GM23338 (cell line): Measurements from ENCODE around the gene HS6ST3. TPM values are rescaled to one million over a fixed set of nuclear protein-coding genes. Genes with fewer than 3 reads are reported as not detected.

Experiments used
- ATAC-seq: fragments of 200-7000 bp; cut with Tn5 transposase; 3 replicates; pipeline ENCODE4 v1.9.1; 2020
- DNase-seq: peaks from one replicate; pipeline ENCODE4 v3.0.0-alpha.2; 2015; ENCODE audit warnings: low spot score
- H2AFZ ChIP-seq: fragments of 200-600 bp; sonication (generic); 2 replicates; pipeline ENCODE4 v1.8.0; 2016; ENCODE audit warnings: antibody characterized with exemption, mild to moderate bottlenecking, moderate library complexity
- H3F3A ChIP-seq: fragments of 200-600 bp; sonication (generic); replicated peaks from 2 replicates; pipeline ENCODE4 v1.8.0; 2017; ENCODE audit warnings: antibody characterized with exemption, mixed run types, low read depth
- H3K27ac ChIP-seq: fragments of 200-600 bp; sonication (generic); 2 replicates; pipeline ENCODE4 v1.6.1; 2016; ENCODE audit warnings: low read depth
- H3K27me3 ChIP-seq: fragments of 200-600 bp; sonication (generic); 2 replicates; pipeline ENCODE4 v1.8.0; 2016; ENCODE audit warnings: mild to moderate bottlenecking, mixed run types, moderate library complexity; ENCODE audit not compliant: insufficient read depth
- H3K36me3 ChIP-seq: fragments of 200-600 bp; sonication (generic); 2 replicates; pipeline ENCODE4 v1.8.0; 2016; ENCODE audit warnings: mild to moderate bottlenecking; ENCODE audit not compliant: insufficient read depth
- H3K4me1 ChIP-seq: fragments of 200-600 bp; sonication (generic); 2 replicates; pipeline ENCODE4 v1.8.0; 2016; ENCODE audit warnings: mild to moderate bottlenecking, moderate library complexity; ENCODE audit not compliant: insufficient read depth
- H3K4me2 ChIP-seq: fragments of 200-600 bp; sonication (generic); 2 replicates; pipeline ENCODE4 v1.7.1; 2017; ENCODE audit warnings: mixed run types
- H3K4me3 ChIP-seq: fragments of 200-600 bp; sonication (generic); 2 replicates; pipeline ENCODE4 v1.6.1; 2016; ENCODE audit warnings: mixed run types
- H3K79me2 ChIP-seq: fragments of 200-600 bp; sonication (generic); replicated peaks from 2 replicates; pipeline ENCODE4 v1.8.0; 2017; ENCODE audit warnings: mild to moderate bottlenecking; ENCODE audit not compliant: insufficient read depth
- H3K9me2 ChIP-seq: fragments of 200-600 bp; sonication (generic); 2 replicates; pipeline ENCODE4 v1.8.0; 2017; ENCODE audit not compliant: insufficient read depth
- H4K20me1 ChIP-seq: fragments of 200-600 bp; sonication (generic); replicated peaks from 2 replicates; pipeline ENCODE4 v1.8.0; 2017; ENCODE audit warnings: mild to moderate bottlenecking; ENCODE audit not compliant: insufficient read depth
- H3K27ac Mint-ChIP-seq: 2 replicates; pipeline ENCODE4 v1.8.0; 2020; ENCODE audit warnings: inconsistent platforms, mild to moderate bottlenecking, moderate library complexity, mixed read lengths
- H3K27me3 Mint-ChIP-seq: 3 replicates; pipeline ENCODE4 v1.8.0; 2022; ENCODE audit warnings: low read depth, mild to moderate bottlenecking, moderate library complexity, mixed read lengths, inconsistent platforms; ENCODE audit not compliant: insufficient read depth, poor library complexity
- H3K36me3 Mint-ChIP-seq: 3 replicates; pipeline ENCODE4 v1.8.0; 2021; ENCODE audit warnings: low read depth, mild to moderate bottlenecking, inconsistent platforms, moderate library complexity, mixed read lengths
- H3K4me1 Mint-ChIP-seq: 3 replicates; pipeline ENCODE4 v1.8.0; 2020; ENCODE audit warnings: mild to moderate bottlenecking, inconsistent platforms, mixed read lengths
- H3K4me3 Mint-ChIP-seq: 3 replicates; pipeline ENCODE4 v1.8.0; 2021; ENCODE audit warnings: moderate library complexity, mild to moderate bottlenecking, inconsistent platforms, mixed read lengths
- H3K9me3 Mint-ChIP-seq: 3 replicates; pipeline ENCODE4 v1.8.0; 2020; ENCODE audit warnings: moderate library complexity, mild to moderate bottlenecking, inconsistent platforms, mixed read lengths
- CREB1 ChIP-seq: fragments of 250-450 bp; sonication (Bioruptor Pico); IDR thresholded peaks from 2 replicates; pipeline ENCODE4 v1.5.0; 2020; ENCODE audit warnings: low read depth, mild to moderate bottlenecking, moderate library complexity
- CTCF ChIP-seq, 2 experiments: fragments of 200-600 bp in 1 of 2; sonication (generic) in 1 of 2; conservative IDR thresholded peaks; 2 replicates each; pipeline versions ENCODE4 v1.5.1 to v1.6.1; 2016 to 2017; ENCODE audit warnings: antibody characterized with exemption in 2 of 2, low read depth in 2 of 2, mild to moderate bottlenecking in 2 of 2, moderate library complexity in 1 of 2
- EZH2 ChIP-seq: fragments of 200-600 bp; sonication (generic); IDR thresholded peaks from one replicate; pipeline ENCODE4 v1.8.0; 2017; ENCODE audit warnings: antibody characterized with exemption, mild to moderate bottlenecking, low read depth; ENCODE audit not compliant: unreplicated experiment
- EZH2phosphoT487 ChIP-seq: fragments of 200-600 bp; sonication (generic); IDR thresholded peaks from one replicate; pipeline ENCODE4 v1.8.1; 2018; ENCODE audit warnings: antibody characterized with exemption; ENCODE audit not compliant: unreplicated experiment
- JUNB ChIP-seq: IDR thresholded peaks from one replicate; pipeline ENCODE4 v1.6.1; 2016; ENCODE audit warnings: antibody characterized with exemption; ENCODE audit not compliant: unreplicated experiment
- NANOG ChIP-seq: IDR thresholded peaks from 2 replicates; pipeline ENCODE4 v1.6.1; 2016; ENCODE audit warnings: antibody characterized with exemption, borderline replicate concordance
- POLR2AphosphoS5 ChIP-seq: IDR thresholded peaks from 2 replicates; pipeline ENCODE4 v1.6.1; 2016; ENCODE audit warnings: antibody characterized with exemption, low read depth
- STAT1 ChIP-seq: IDR thresholded peaks from one replicate; pipeline ENCODE4 v1.6.1; 2016; ENCODE audit warnings: antibody characterized with exemption; ENCODE audit not compliant: unreplicated experiment
- ZNF114 ChIP-seq: fragments of 250-450 bp; sonication (Bioruptor Pico); IDR thresholded peaks from 2 replicates; pipeline ENCODE4 v1.5.0; 2020; ENCODE audit warnings: mild to moderate bottlenecking, moderate library complexity
- ZNF331 ChIP-seq: fragments of 250-450 bp; sonication (Bioruptor Pico); IDR thresholded peaks from 2 replicates; pipeline ENCODE4 v1.5.0; 2020; ENCODE audit warnings: low read depth, mild to moderate bottlenecking, moderate library complexity
- ZNF462 ChIP-seq: fragments of 250-450 bp; sonication (Bioruptor Pico); IDR thresholded peaks from 2 replicates; pipeline ENCODE4 v1.5.0; 2020; ENCODE audit warnings: mild to moderate bottlenecking, moderate library complexity
- polyA plus RNA-seq: library from polyadenylated mRNA; unstranded; fragments of >200 nt; fragmentation: Nextera tagmentation; extraction: Ambion mirVana; gene quantifications from 2 replicates; pipeline ENCODE4 v1.2.1, GENCODE V29; 2016
- total RNA-seq: library from RNA; depleted of rRNA; stranded (reverse); fragments of >200 nt; shearing (Covaris generic); gene quantifications from 2 replicates; pipeline ENCODE4 v1.2.3, GENCODE V29; 2014
- TF ChIP-seq, protein P1 (sequence below): IDR thresholded peaks from 2 replicates; pipeline ENCODE4 v1.6.1; 2016; ENCODE audit warnings: antibody characterized with exemption
- TF ChIP-seq, protein P2 (sequence below): IDR thresholded peaks from one replicate; pipeline ENCODE4 v1.6.1; 2018; ENCODE audit warnings: antibody characterized with exemption; ENCODE audit not compliant: unreplicated experiment

The HS6ST3 gene
- total and polyA plus RNA-seq, 2 experiments from 2014 or later, result 0.52 to 0.80 TPM

DNA sequence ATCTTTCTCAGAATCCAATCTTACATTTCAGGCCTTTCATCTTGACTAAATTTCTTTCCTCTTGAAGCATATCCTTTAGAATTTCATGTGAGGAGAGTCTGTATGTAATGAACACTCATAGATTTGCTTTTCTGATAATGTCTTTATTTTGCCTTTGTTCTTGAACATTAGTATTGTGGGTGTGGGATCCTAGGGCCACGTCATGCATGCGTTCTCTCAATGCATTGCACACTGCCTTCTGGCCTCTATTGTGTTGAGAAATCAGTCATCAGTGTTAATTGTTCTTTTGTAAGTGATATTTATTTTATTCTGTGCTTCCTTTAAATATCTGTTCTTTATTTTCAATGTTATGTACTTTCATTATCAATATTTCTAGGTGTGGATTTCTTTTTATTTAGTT lies 539.4 kb downstream of the HS6ST3 start:
- Mint-ChIP-seq H3K27ac (no peak overlapping the region), H3K4me3 (no peak overlapping the region), H3K4me1 (no peaks in the 10 kb centered on the region), H3K27me3 (no peaks in the 10 kb centered on the region), H3K9me3 (no peaks in the 10 kb centered on the region), H3K36me3 (no peaks in the 10 kb centered on the region)
- no peaks in the 10 kb centered on the region for H3K36me3 ChIP-seq
- H3K4me3 ChIP-seq, result no peak overlapping the region
- H3F3A ChIP-seq, result no peaks in the 10 kb centered on the region
- H2AFZ ChIP-seq, result no peak overlapping the region
- H3K4me1 ChIP-seq, result no peaks in the 10 kb centered on the region
- no peaks in the 10 kb centered on the region for H4K20me1 ChIP-seq
- no peak overlapping the region for H3K27ac ChIP-seq
- H3K27me3 ChIP-seq, result no peaks in the 10 kb centered on the region
- no peaks in the 10 kb centered on the region for H3K79me2 ChIP-seq
- DNase-seq, result no peak
- ATAC-seq, result no peak
- 0 out of 2 replicates have a peak, but pooled peaks cover 4% of the 10 kb centered on the region for H3K9me2 ChIP-seq
- TF ChIP-seq ZNF331 (CRISPR knock-in tag), result no peak
- TF ChIP-seq CTCF (conservative IDR thresholded peaks at IDR 0.05; ENCODE audit: low read depth in 2 of 2), result no peak
- TF ChIP-seq, protein P1, sequence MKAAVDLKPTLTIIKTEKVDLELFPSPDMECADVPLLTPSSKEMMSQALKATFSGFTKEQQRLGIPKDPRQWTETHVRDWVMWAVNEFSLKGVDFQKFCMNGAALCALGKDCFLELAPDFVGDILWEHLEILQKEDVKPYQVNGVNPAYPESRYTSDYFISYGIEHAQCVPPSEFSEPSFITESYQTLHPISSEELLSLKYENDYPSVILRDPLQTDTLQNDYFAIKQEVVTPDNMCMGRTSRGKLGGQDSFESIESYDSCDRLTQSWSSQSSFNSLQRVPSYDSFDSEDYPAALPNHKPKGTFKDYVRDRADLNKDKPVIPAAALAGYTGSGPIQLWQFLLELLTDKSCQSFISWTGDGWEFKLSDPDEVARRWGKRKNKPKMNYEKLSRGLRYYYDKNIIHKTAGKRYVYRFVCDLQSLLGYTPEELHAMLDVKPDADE, result no peak
- no peak for TF ChIP-seq POLR2AphosphoS5
- no peak for TF ChIP-seq NANOG
- TF ChIP-seq ZNF462 (CRISPR knock-in tag), result no peak
- no peak for TF ChIP-seq EZH2
- no peak for TF ChIP-seq CREB1 (CRISPR knock-in tag)
- TF ChIP-seq, protein P2, sequence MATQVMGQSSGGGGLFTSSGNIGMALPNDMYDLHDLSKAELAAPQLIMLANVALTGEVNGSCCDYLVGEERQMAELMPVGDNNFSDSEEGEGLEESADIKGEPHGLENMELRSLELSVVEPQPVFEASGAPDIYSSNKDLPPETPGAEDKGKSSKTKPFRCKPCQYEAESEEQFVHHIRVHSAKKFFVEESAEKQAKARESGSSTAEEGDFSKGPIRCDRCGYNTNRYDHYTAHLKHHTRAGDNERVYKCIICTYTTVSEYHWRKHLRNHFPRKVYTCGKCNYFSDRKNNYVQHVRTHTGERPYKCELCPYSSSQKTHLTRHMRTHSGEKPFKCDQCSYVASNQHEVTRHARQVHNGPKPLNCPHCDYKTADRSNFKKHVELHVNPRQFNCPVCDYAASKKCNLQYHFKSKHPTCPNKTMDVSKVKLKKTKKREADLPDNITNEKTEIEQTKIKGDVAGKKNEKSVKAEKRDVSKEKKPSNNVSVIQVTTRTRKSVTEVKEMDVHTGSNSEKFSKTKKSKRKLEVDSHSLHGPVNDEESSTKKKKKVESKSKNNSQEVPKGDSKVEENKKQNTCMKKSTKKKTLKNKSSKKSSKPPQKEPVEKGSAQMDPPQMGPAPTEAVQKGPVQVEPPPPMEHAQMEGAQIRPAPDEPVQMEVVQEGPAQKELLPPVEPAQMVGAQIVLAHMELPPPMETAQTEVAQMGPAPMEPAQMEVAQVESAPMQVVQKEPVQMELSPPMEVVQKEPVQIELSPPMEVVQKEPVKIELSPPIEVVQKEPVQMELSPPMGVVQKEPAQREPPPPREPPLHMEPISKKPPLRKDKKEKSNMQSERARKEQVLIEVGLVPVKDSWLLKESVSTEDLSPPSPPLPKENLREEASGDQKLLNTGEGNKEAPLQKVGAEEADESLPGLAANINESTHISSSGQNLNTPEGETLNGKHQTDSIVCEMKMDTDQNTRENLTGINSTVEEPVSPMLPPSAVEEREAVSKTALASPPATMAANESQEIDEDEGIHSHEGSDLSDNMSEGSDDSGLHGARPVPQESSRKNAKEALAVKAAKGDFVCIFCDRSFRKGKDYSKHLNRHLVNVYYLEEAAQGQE, result no peak
- TF ChIP-seq ZNF114, result no peak
- TF ChIP-seq JUNB, result no peak
- no peak for TF ChIP-seq EZH2phosphoT487
- no peak for TF ChIP-seq STAT1
- no peak overlapping the region for H3K4me2 ChIP-seq
